Kidney (tissue), 14 donors: Measurements from ENCODE around the gene RAB36. TPM values are rescaled to one million over a fixed set of nuclear protein-coding genes. Genes with fewer than 3 reads are reported as not detected.

Source experiments
- DNase-seq, 5 donors: peaks; one replicate each; pipeline ENCODE4 v3.0.0-alpha.2; 2013 to 2020
- FAIRE-seq: peaks from 2 replicates; lab custom pipeline; 2012; peaks lifted over from hg19 to GRCh38; lab: Jason Lieb, UNC
- H3K27ac ChIP-seq, 2 donors: one replicate each; pipeline ENCODE4 v1.7.0; 2013; ENCODE audit warnings: low read depth in 2 of 2, low read length in 2 of 2, inconsistent platforms in 1 of 2
- H3K27me3 ChIP-seq: one replicate; pipeline ENCODE4 v1.7.1; 2013; ENCODE audit warnings: low read length, inconsistent platforms; ENCODE audit not compliant: control insufficient read depth, insufficient read depth
- H3K36me3 ChIP-seq, 3 donors: one replicate each; pipeline versions ENCODE4 v1.7.0 to v1.7.1; 2013; ENCODE audit warnings: low read length in 3 of 3, control low read depth in 1 of 3, inconsistent platforms in 1 of 3; ENCODE audit not compliant: insufficient read depth in 3 of 3, control insufficient read depth in 2 of 3
- H3K4me1 ChIP-seq, 3 donors: one replicate each; pipeline versions ENCODE4 v1.7.0 to v1.7.1; 2013; ENCODE audit warnings: low read length in 3 of 3, inconsistent platforms in 1 of 3, low read depth in 1 of 3; ENCODE audit not compliant: control insufficient read depth in 2 of 3, insufficient read depth in 2 of 3
- H3K4me3 ChIP-seq, 3 donors: one replicate each; pipeline versions ENCODE4 v1.7.0 to v1.8.1; 2013; ENCODE audit warnings: low read length in 3 of 3, control low read depth in 1 of 3, inconsistent platforms in 1 of 3
- H3K9ac ChIP-seq, 3 donors: one replicate each; pipeline versions ENCODE4 v1.7.0 to v1.7.1; 2013; ENCODE audit warnings: low read length in 3 of 3, control low read depth in 1 of 3, inconsistent platforms in 1 of 3
- H3K9me3 ChIP-seq, 3 donors: one replicate each; pipeline versions ENCODE4 v1.7.0 to v1.7.1; 2013; ENCODE audit warnings: low read length in 3 of 3, control low read depth in 1 of 3, inconsistent platforms in 1 of 3; ENCODE audit not compliant: control insufficient read depth in 2 of 3, insufficient read depth in 1 of 3
- intact Hi-C: fragments of 100-400 bp; cut with DNase I; formaldehyde crosslinking; loops from one replicate; pipeline ENCODE4 v1.11.1; 2022
- polyA plus RNA-seq: library from polyadenylated mRNA; stranded (reverse); fragments of 350-450 nt; fragmentation: Illumina TruSeq; extraction: RNeasy Lipid Tissue Mini Kit (QIAGEN cat#74804); gene quantifications from one replicate; pipeline ENCODE4 v1.2.3, GENCODE V29; 2014; ENCODE audit warnings: low read depth, low replicate concordance; ENCODE audit not compliant: insufficient read depth
- total RNA-seq: library from RNA; stranded (reverse); fragmentation: NEBNext Ultra II Directional; extraction: Animal tissue kit (Norgen Biotek cat#: 25700); gene quantifications from one replicate; pipeline ENCODE4 v1.2.1, GENCODE V29; 2021
- TF ChIP-seq, protein P1 (sequence below): IDR thresholded peaks from 3 replicates; pipeline ENCODE4 v1.5.1; 2012; ENCODE audit warnings: mild to moderate bottlenecking, moderate library complexity, borderline replicate concordance; ENCODE audit not compliant: insufficient read depth; ENCODE audit errors: extremely low read depth
- donor health status: control.
- donor health status: control.
- donor health status: control.
- donor health status: control.
- donor health status: control.
- donor health status: DM: yes; HTN: yes; CAD: no.
- donor health status: Normal renal cell carcinoma (clear cell type).

Gene RAB36
- total and polyA plus RNA-seq, 2 donors from 2014 or later = 9.7 to 30.5 TPM

DNA sequence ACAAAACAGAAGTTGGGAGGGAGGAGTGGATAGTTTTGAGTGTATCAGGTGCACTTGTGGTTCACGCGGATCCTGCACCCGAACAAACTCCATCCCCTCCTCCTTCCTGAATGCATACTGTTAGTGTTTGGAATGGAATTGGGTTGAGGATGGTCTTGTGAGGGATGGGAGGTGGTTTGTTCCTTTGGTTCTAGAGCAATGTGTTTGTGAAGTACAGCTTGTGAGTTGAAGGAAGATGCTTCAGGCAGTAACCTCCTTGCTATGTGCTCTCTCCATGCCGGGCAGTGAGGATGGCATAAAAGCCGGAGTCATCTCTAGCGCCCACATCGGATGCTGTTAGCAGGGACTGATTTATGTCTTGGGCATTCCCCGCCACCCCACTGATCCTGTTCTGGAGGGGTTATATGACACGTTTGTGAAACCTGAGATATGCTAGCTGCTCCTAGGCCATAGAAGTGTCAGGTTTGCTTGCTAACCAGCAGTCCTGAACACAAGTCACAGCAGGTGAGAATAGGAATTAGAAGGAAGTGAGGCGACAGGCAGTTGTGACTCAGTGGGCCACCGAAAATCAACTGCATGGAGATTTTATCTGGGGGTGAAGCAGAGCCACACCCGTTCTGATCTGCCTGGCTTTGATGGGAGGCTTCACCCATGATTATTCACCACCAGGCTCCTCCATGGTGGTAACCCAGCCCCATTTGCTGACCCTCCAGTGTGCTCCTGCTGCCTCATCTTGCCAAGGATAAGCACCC lies 37.2 kb downstream of the RAB36 start:
- peak overlapping the region; percentile 72 to 84 (median 82) for H3K4me3 ChIP-seq
- H3K9ac ChIP-seq = peak overlapping the region; percentile 50 to 86 (median 70)
- DNase-seq (peak in 4 of 5 donors; percentile 72 to 86 (median 79)), FAIRE-seq (no peak)
- no peaks in the 10 kb centered on the region for H3K9me3 ChIP-seq
- peak overlapping the region; percentile 78 to 87 for H3K27ac ChIP-seq
- intact Hi-C loops = no loop called here
- no peaks in the 10 kb centered on the region for H3K27me3 ChIP-seq
- TF ChIP-seq, protein P1, sequence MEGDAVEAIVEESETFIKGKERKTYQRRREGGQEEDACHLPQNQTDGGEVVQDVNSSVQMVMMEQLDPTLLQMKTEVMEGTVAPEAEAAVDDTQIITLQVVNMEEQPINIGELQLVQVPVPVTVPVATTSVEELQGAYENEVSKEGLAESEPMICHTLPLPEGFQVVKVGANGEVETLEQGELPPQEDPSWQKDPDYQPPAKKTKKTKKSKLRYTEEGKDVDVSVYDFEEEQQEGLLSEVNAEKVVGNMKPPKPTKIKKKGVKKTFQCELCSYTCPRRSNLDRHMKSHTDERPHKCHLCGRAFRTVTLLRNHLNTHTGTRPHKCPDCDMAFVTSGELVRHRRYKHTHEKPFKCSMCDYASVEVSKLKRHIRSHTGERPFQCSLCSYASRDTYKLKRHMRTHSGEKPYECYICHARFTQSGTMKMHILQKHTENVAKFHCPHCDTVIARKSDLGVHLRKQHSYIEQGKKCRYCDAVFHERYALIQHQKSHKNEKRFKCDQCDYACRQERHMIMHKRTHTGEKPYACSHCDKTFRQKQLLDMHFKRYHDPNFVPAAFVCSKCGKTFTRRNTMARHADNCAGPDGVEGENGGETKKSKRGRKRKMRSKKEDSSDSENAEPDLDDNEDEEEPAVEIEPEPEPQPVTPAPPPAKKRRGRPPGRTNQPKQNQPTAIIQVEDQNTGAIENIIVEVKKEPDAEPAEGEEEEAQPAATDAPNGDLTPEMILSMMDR = no peak
- H3K4me1 ChIP-seq = peaks cover 0 to 39% (median 36%) of the 10 kb centered on the region in 3 donors
- peaks cover 0 to 4% (median 0%) of the 10 kb centered on the region in 3 donors for H3K36me3 ChIP-seq

DNA sequence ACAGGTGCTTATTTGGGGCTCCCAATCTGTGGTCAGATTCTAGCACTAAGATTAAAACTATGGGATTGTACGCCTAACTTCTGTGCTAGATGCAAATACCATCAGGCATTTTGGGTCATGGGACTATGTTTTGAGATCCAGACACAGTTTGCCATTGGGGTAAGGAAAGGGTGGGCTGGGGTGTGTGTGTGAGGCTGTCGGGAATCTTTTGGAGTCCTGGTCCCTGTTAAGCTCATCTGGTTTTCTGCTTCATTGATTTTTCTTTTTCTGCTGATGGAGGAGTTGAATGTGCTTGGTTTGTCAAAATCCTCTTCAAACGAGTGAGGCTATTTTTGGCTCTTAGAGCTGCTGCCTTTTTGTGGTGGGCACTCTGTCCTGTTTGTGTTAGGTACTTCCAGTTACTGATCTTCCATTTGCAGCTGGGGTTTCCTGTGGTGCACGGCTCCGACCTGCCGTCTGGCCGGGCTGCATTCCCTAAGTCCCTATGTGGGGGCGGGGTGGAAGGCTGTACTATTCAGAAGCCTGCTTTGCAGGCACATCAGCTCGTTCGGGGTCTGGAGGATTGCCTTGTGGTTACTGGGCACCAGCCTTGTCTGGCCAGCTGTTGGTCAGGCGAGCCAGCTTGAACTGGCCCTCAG lies 37.9 kb downstream of the RAB36 start:
- no peaks in the 10 kb centered on the region for H3K9me3 ChIP-seq
- TF ChIP-seq, protein P1 = no peak
- no peak for FAIRE-seq
- H3K4me1 ChIP-seq = peaks cover 0 to 43% (median 43%) of the 10 kb centered on the region in 3 donors
- peaks cover 0 to 4% (median 3%) of the 10 kb centered on the region in 3 donors for H3K36me3 ChIP-seq
- intact Hi-C loops = no loop called here
- H3K9ac ChIP-seq = peak overlapping the region in 2 of 3 donors; percentile 70 to 86
- no peaks in the 10 kb centered on the region for H3K27me3 ChIP-seq
- peak overlapping the region; percentile 72 to 84 (median 82) for H3K4me3 ChIP-seq
- DNase-seq = peak; percentile 67 to 81 (median 73)
- peak overlapping the region; percentile 78 to 87 for H3K27ac ChIP-seq

DNA sequence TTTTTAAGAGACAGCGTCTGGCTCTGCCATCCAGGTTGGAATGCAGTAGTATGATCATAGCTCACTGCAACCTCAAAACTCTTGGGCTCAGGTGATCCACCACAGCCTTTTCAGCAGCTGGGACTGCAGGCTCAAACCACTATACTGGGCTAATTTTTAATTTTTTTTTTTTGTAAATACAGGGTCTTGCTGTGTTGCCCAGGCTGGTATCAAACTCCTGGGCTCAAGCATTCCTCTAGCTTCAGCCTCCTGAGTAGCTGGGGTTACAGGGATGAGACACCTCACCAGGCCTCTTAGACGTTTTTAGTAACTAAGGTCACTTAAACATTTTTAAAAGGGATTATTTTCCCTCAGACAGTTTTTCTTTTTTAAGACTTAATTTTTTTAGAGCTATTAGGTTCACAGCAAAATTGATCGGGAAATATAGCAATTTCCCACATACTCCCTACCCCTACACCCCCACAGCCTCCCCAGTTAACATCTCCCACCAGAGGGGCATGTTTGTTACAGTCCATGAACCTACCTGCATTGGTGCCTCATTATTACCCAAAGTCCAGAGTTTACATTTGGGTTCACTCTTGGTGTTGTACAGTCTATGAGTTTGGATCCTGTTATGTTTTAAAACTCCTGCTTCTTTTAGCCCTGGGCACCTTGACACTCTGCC lies 39.0 kb downstream of the RAB36 start:
- Histone ChIP-seq H3K4me1 (peaks cover 0 to 41% (median 41%) of the 10 kb centered on the region in 3 donors), H3K9me3 (no peaks in the 10 kb centered on the region), H3K4me3 (peak overlapping the region in 2 of 3 donors; percentile 82 to 84), H3K27me3 (no peaks in the 10 kb centered on the region), H3K9ac (peak overlapping the region in 1 of 3 donors; percentile 86), H3K27ac (peak overlapping the region; percentile 78 to 87), H3K36me3 (peaks cover 0 to 4% (median 3%) of the 10 kb centered on the region in 3 donors)
- intact Hi-C loops = no loop called here
- DNase-seq (no peak), FAIRE-seq (no peak)
- TF ChIP-seq, protein P1 = no peak
